ENCODE data around the gene STK4. TPM values are rescaled to one million over a fixed set of nuclear protein-coding genes. Genes with fewer than 3 reads are reported as not detected.
"Not testable (repeated sequence)": the region's sequence is repeated elsewhere in the genome, so short reads cannot be mapped to it uniquely, and the experiment has no call there.

STK4 gene
- total RNA-seq, 2 donors from 2014 or later, result 29.0 to 30.1 TPM

GRCh38 chr20:44973053-44973452 lies 6.7 kb downstream of the STK4 start:
- no peak for DNase-seq (ENCODE audit: low spot score)
- intact Hi-C loops (cut with DNase I), result no loop called here

GRCh38 chr20:44976698-44977097 lies 10.4 kb downstream of the STK4 start:
- no peak for DNase-seq (ENCODE audit: low spot score)
- intact Hi-C loops (cut with DNase I), result no loop called here

- no peak for DNase-seq (ENCODE audit: low spot score)
- intact Hi-C loops (cut with DNase I), result no loop called here
Measured at GRCh38 chr20:44979090-44979621, 12.8 kb downstream of the STK4 start.

- no peak for DNase-seq (ENCODE audit: low spot score)
- intact Hi-C loops (cut with DNase I), result no loop called here
Measured at GRCh38 chr20:44981736-44982406, 15.6 kb downstream of the STK4 start.

- intact Hi-C loops (cut with DNase I), result no loop called here
- no peak for DNase-seq (ENCODE audit: low spot score)
Measured at GRCh38 chr20:44983093-44983674, 16.9 kb downstream of the STK4 start.

GRCh38 chr20:44988631-44989171 lies 22.4 kb downstream of the STK4 start:
- intact Hi-C loops (cut with DNase I), result no loop called here
- DNase-seq (ENCODE audit: low spot score), result no peak

GRCh38 chr20:44990425-44990824 lies 24.1 kb downstream of the STK4 start:
- no peak for DNase-seq (ENCODE audit: low spot score)
- intact Hi-C loops (cut with DNase I), result no loop called here

- no peak for DNase-seq (ENCODE audit: low spot score)
- intact Hi-C loops (cut with DNase I), result no loop called here
Measured at GRCh38 chr20:44990957-44991356, 24.6 kb downstream of the STK4 start.

- no peak for DNase-seq (ENCODE audit: low spot score)
- intact Hi-C loops (cut with DNase I), result no loop called here
Measured at GRCh38 chr20:44993343-44993742, 27.0 kb downstream of the STK4 start.

- intact Hi-C loops (cut with DNase I), result no loop called here
- no peak for DNase-seq (ENCODE audit: low spot score)
Measured at GRCh38 chr20:44997171-44997570, 30.9 kb downstream of the STK4 start.

- DNase-seq (ENCODE audit: low spot score), result no peak
- intact Hi-C loops (cut with DNase I), result no loop called here
Measured at GRCh38 chr20:44997668-44998067, 31.4 kb downstream of the STK4 start.

GRCh38 chr20:45008521-45009049 lies 42.3 kb downstream of the STK4 start:
- intact Hi-C loops (cut with DNase I), result no loop called here

GRCh38 chr20:45010399-45010828 lies 44.1 kb downstream of the STK4 start:
- intact Hi-C loops (cut with DNase I), result loop anchor here in 1 of 2 donors (2.0 kb wide), 1 partner anchor 82 kb away; no protein-coding TSS in a partner anchor
- no peak for DNase-seq (ENCODE audit: low spot score)

More at GRCh38 chr20:45008521-45009049, 42.3 kb downstream of the STK4 start:
- no peak for DNase-seq (ENCODE audit: low spot score)

- intact Hi-C loops (cut with DNase I), result loop anchor here in 1 of 2 donors (2.0 kb wide), 1 partner anchor 82 kb away; no protein-coding TSS in a partner anchor
- DNase-seq (ENCODE audit: low spot score), result no peak
Measured at GRCh38 chr20:45011108-45011526, 44.8 kb downstream of the STK4 start.

GRCh38 chr20:45012682-45013302 lies 46.5 kb downstream of the STK4 start:
- DNase-seq (ENCODE audit: low spot score), result no peak
- intact Hi-C loops (cut with DNase I), result no loop called here

- intact Hi-C loops (cut with DNase I); DNase-seq (ENCODE audit: low spot score): not testable (repeated sequence)
Measured at GRCh38 chr20:45014131-45014530, 47.8 kb downstream of the STK4 start.

GRCh38 chr20:45014671-45015415 lies 48.5 kb downstream of the STK4 start:
- intact Hi-C loops (cut with DNase I), result no loop called here
- DNase-seq (ENCODE audit: low spot score), result no peak

GRCh38 chr20:45016089-45016671 lies 49.9 kb downstream of the STK4 start:
- intact Hi-C loops (cut with DNase I), result no loop called here
- DNase-seq (ENCODE audit: low spot score), result no peak

GRCh38 chr20:45017281-45017680 lies 51.0 kb downstream of the STK4 start:
- intact Hi-C loops (cut with DNase I), result no loop called here
- no peak for DNase-seq (ENCODE audit: low spot score)
